ENCODE measurements around the gene OPCML. TPM values are rescaled to one million over a fixed set of nuclear protein-coding genes. Genes with fewer than 3 reads are reported as not detected.

Gene OPCML
- total RNA-seq, 2 donors from 2014 or later = under 0.01 TPM; not detected in 1

DNA sequence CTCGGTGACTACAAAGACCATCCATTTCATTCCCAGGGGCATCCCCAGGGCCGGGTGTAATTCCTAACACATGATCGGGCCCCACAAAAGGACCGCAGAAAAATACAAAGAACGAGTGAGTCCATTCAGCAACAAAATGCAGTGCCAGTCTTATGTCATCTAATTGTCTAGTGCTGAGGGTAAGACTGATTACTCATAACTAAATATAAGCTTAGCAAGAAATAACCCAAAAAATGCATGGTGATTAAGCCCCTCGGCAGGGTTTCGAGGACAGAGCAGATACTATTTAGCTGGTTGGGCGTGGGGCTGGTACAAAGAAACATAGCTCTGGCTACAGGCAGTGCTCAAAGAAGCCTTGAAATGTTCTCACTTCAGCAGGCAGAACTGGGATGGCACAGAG, 1078.9 kb downstream of the OPCML start:
- Histone ChIP-seq H3K27me3 (no peaks in the 10 kb centered on the region), H3K27ac (no peak overlapping the region), H3K36me3 (replicated peaks in 1 of 2; ENCODE audit: insufficient read depth in 1 of 2, low read depth in 2 of 2) (no peaks in the 10 kb centered on the region), H3K4me3 (no peak overlapping the region), H3K9me3 (no peaks in the 10 kb centered on the region), H3K4me1 (no peaks in the 10 kb centered on the region)
- DNase-seq = no peak
- WGBS, 2 donors = 66 to 76% methylated on average over 8 of the region's 8 CpGs
- intact Hi-C loops (cut with DNase I) = no loop called here
- ATAC-seq = no peak
- TF ChIP-seq, protein P1, sequence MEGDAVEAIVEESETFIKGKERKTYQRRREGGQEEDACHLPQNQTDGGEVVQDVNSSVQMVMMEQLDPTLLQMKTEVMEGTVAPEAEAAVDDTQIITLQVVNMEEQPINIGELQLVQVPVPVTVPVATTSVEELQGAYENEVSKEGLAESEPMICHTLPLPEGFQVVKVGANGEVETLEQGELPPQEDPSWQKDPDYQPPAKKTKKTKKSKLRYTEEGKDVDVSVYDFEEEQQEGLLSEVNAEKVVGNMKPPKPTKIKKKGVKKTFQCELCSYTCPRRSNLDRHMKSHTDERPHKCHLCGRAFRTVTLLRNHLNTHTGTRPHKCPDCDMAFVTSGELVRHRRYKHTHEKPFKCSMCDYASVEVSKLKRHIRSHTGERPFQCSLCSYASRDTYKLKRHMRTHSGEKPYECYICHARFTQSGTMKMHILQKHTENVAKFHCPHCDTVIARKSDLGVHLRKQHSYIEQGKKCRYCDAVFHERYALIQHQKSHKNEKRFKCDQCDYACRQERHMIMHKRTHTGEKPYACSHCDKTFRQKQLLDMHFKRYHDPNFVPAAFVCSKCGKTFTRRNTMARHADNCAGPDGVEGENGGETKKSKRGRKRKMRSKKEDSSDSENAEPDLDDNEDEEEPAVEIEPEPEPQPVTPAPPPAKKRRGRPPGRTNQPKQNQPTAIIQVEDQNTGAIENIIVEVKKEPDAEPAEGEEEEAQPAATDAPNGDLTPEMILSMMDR (IDR thresholded peaks at IDR 0.05) = no peak
- no peak for TF ChIP-seq POLR2A (IDR thresholded peaks at IDR 0.05)

DNA sequence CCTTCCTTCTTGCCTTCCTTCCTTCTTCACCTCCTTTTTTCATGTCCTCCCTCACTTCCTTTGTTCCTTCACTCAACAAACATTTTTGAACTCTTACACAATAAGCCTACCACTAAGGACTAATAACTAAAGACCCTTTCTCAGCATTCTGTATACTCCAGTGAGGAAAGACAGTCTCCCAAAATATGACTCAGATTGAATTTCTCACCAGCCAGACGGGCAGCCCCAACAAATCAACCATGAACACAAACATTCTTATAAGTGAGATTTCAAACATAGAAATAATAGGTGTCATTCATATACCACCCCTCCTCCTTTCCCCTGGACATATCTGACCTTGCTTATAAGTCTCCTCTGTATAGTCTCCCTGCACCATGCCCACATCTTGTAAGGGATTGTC, 1079.7 kb downstream of the OPCML start:
- Histone ChIP-seq H3K36me3 (replicated peaks in 1 of 2; ENCODE audit: insufficient read depth in 1 of 2, low read depth in 2 of 2) (no peaks in the 10 kb centered on the region), H3K27me3 (no peaks in the 10 kb centered on the region), H3K4me1 (no peaks in the 10 kb centered on the region), H3K4me3 (no peak overlapping the region), H3K27ac (no peak overlapping the region), H3K9me3 (no peaks in the 10 kb centered on the region)
- intact Hi-C loops (cut with DNase I) = no loop called here
- TF ChIP-seq POLR2A (IDR thresholded peaks at IDR 0.05) = no peak
- TF ChIP-seq, protein P1 (IDR thresholded peaks at IDR 0.05) = no peak
- ATAC-seq = no peak
- 48 to 56% methylated on average over 1 of the region's 1 CpG for WGBS, 2 donors
- DNase-seq = no peak

DNA sequence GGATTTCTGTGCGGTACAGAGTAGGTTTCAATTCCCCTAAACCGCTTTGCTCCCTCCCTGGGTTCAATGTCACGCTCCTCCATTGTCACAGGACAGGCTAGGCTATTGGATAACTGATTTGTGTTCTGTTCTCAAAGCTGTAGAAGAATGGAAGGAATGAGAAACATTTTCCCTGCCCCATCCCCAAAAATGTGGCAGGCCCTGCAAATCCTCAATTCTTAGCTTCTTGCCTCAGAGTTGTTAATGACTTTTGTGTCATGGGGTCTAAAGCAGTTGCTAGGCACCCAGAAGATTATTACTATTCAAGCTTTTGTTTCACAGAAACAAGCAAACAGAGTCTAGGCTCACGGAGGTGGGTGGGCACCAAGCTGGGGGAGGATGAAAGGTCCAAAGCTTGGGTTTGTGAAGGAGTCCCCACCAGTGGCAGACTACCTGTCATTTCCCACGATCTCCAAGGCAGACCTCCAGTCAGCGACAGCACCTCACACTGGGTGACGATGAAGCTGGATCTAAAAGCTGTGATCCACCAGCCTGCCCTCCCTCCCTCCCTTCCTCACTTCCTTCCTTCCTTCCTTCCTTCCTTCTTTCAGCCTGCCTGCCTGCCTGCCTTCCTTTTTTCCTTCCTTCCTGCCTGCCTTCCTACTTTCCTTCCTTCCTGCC, 1080.2 kb downstream of the OPCML start:
- Histone ChIP-seq H3K4me3 (no peak overlapping the region), H3K27me3 (no peaks in the 10 kb centered on the region), H3K4me1 (no peaks in the 10 kb centered on the region), H3K36me3 (replicated peaks in 1 of 2; ENCODE audit: insufficient read depth in 1 of 2, low read depth in 2 of 2) (no peaks in the 10 kb centered on the region), H3K27ac (no peak overlapping the region), H3K9me3 (no peaks in the 10 kb centered on the region)
- TF ChIP-seq, protein P1 (IDR thresholded peaks at IDR 0.05) = no peak
- TF ChIP-seq POLR2A (IDR thresholded peaks at IDR 0.05) = no peak
- WGBS, 2 donors = 78 to 79% methylated on average over 7 of the region's 7 CpGs
- DNase-seq = no peak
- intact Hi-C loops (cut with DNase I) = no loop called here
- ATAC-seq = no peak

DNA sequence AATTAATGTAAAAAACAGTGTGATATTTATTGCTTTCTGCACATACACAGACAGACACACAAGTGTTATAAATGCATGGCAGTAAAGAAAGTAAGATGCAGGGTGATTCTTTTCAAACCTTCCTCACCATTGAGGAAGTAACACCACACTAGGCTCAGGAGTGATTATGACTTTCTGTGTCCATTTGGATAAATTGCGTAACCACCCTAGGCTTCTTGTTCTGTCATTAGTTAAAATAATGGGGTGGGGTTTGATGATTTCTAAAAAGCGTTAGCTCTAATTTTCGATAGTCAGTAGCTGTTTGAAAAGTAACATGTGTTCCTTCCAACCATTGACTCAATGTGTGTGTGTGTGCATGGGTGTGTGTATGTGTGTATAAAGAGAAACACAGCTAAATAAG, 1081.7 kb downstream of the OPCML start:
- Histone ChIP-seq H3K4me3 (no peak overlapping the region), H3K4me1 (no peaks in the 10 kb centered on the region), H3K36me3 (replicated peaks in 1 of 2; ENCODE audit: insufficient read depth in 1 of 2, low read depth in 2 of 2) (no peaks in the 10 kb centered on the region), H3K27me3 (no peaks in the 10 kb centered on the region), H3K9me3 (no peaks in the 10 kb centered on the region), H3K27ac (no peak overlapping the region)
- TF ChIP-seq, protein P1 (IDR thresholded peaks at IDR 0.05) = no peak
- no peak for TF ChIP-seq POLR2A (IDR thresholded peaks at IDR 0.05)
- WGBS, 2 donors = 69 to 74% methylated on average over 3 of the region's 3 CpGs
- ATAC-seq (no peak), DNase-seq (no peak)
- intact Hi-C loops (cut with DNase I) = no loop called here

DNA sequence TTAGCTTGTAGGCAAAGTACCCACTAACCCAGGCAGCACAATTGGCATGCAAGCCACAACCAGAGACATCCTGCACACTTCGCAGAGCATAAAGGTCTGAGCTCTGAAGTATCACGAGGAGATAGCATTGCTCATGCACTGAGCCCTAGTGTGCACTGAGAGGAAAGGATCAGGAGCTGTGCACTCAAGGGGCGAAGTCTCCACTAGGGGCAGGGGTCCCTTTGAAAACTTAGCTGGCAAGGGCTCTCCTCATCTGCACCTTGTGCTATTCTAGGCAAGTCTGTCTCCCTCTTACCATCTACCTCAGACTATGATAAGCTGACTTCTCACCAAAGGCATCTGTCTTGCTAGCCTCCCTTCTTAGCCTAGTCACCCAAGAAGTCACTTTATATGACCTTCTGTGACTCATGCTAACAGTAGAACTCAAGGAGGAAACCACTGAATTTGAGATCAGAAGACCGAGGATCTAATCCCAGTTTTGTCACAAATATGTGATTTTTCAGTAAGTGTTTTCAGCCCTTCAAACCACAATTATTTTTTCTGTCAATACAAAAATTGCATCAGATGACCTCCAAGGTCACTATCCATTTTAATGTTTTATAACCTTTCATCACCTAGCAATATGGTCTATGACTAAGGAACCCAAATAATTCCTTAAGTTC, 1083.8 kb downstream of the OPCML start:
- intact Hi-C loops (cut with DNase I) = no loop called here
- TF ChIP-seq, protein P1 (IDR thresholded peaks at IDR 0.05) = no peak
- TF ChIP-seq POLR2A (IDR thresholded peaks at IDR 0.05) = no peak
- 78 to 81% methylated on average over 4 of the region's 4 CpGs for WGBS, 2 donors
- Histone ChIP-seq H3K27ac (no peak overlapping the region), H3K36me3 (replicated peaks in 1 of 2; ENCODE audit: insufficient read depth in 1 of 2, low read depth in 2 of 2) (no peaks in the 10 kb centered on the region), H3K27me3 (no peaks in the 10 kb centered on the region), H3K9me3 (no peaks in the 10 kb centered on the region), H3K4me1 (peaks cover 7% of the 10 kb centered on the region), H3K4me3 (no peak overlapping the region)
- ATAC-seq (no peak), DNase-seq (no peak)
